Spleen (tissue), 11 donors: Measurements from ENCODE around the gene BIN1. TPM values are rescaled to one million over a fixed set of nuclear protein-coding genes. Genes with fewer than 3 reads are reported as not detected.
A peak's percentile ranks its signal among the peaks of the same experiment; 100 is the strongest.

Source experiments
- DNase-seq: peaks from one replicate; pipeline ENCODE4 v3.0.0-alpha.2; 2020
- H3K27ac ChIP-seq, 8 donors: fragments of 200-600 bp; sonication (generic) in 7 of 8; 1 replicate in 4 of 8; 2 replicates in 4 of 8; pipeline versions ENCODE4 v1.5.0 to v1.8.0; 2016 to 2021; ENCODE audit warnings: inconsistent platforms in 4 of 8, mild to moderate bottlenecking in 4 of 8, moderate library complexity in 1 of 8
- H3K27me3 ChIP-seq, 7 donors: fragments of 200-600 bp; sonication (generic) in 6 of 7; replicated peaks in 1 of 7; 1 replicate in 4 of 7; 2 replicates in 3 of 7; pipeline versions ENCODE4 v1.5.0 to v1.8.0; 2016 to 2021; ENCODE audit warnings: inconsistent platforms in 3 of 7, mild to moderate bottlenecking in 1 of 7
- H3K36me3 ChIP-seq, 6 donors: fragments of 200-600 bp; sonication (generic) in 5 of 6; 1 replicate in 4 of 6; 2 replicates in 2 of 6; pipeline versions ENCODE4 v1.5.0 to v1.8.0; 2016 to 2021; ENCODE audit warnings: inconsistent platforms in 2 of 6
- H3K4me1 ChIP-seq, 6 donors: fragments of 200-600 bp; sonication (generic) in 5 of 6; 1 replicate in 3 of 6; 2 replicates in 3 of 6; pipeline versions ENCODE4 v1.5.0 to v1.8.0; 2016 to 2021; ENCODE audit warnings: inconsistent platforms in 3 of 6
- H3K4me3 ChIP-seq, 8 donors: fragments of 200-600 bp; sonication (generic) in 7 of 8; 1 replicate in 4 of 8; 2 replicates in 4 of 8; pipeline versions ENCODE4 v1.5.0 to v1.8.0; 2016 to 2021; ENCODE audit warnings: inconsistent platforms in 4 of 8, mild to moderate bottlenecking in 4 of 8, moderate library complexity in 2 of 8
- H3K9me3 ChIP-seq, 8 donors: fragments of 200-600 bp; sonication (generic) in 7 of 8; 1 replicate in 4 of 8; 2 replicates in 4 of 8; pipeline versions ENCODE4 v1.5.0 to v1.8.0; 2016 to 2021; ENCODE audit warnings: inconsistent platforms in 4 of 8
- CTCF ChIP-seq, 11 experiments: fragments of 200-600 bp in 7 of 11; fragments of 450-650 bp in 4 of 11; sonication (generic) in 4 of 11; IDR thresholded peaks in 8 of 11; conservative IDR thresholded peaks in 3 of 11; 1 replicate in 7 of 11; 2 replicates in 4 of 11; pipeline versions ENCODE4 v1.4.0 to v1.8.0; 2016 to 2021; ENCODE audit warnings: antibody characterized with exemption in 11 of 11, inconsistent platforms in 4 of 11, mild to moderate bottlenecking in 1 of 11
- POLR2A ChIP-seq, 3 donors: fragments of 450-650 bp; IDR thresholded peaks; one replicate each; pipeline ENCODE4 v1.5.1; 2017; ENCODE audit warnings: antibody characterized with exemption in 3 of 3, mild to moderate bottlenecking in 1 of 3
- POLR2AphosphoS5 ChIP-seq, 3 donors: sonication (generic); formaldehyde crosslinking; IDR thresholded peaks; one replicate each; pipeline ENCODE4 v1.5.1; 2017; ENCODE audit warnings: antibody characterized with exemption in 3 of 3
- WGBS, 5 donors: extraction: QIAGEN DNeasy Blood & Tissue Kit in 3 of 5; methylation state at CpG; one replicate each; pipeline versions ENCODE4 v1.1.5 to v1.1.7; 2013 to 2018; 5-methylcytosine and 5-hydroxymethylcytosine counted together
- intact Hi-C: fragments of 100-400 bp; cut with DNase I; formaldehyde crosslinking; loops from one replicate; pipeline ENCODE4 v1.15.0; 2023; ENCODE audit warnings: low total_unique reads
- polyA plus RNA-seq, 3 donors: library from polyadenylated mRNA; stranded (reverse); fragments of 200-250 nt; gene quantifications; one replicate each; pipeline ENCODE4 v1.2.1, GENCODE V29; 2013
- total RNA-seq, 7 donors: library from RNA; depleted of rRNA in 3 of 7; stranded (reverse); fragments of >200 nt in 3 of 7; fragmentation: NEBNext Ultra II Directional in 4 of 7; extraction: Animal tissue kit (Norgen Biotek cat#: 25700) in 4 of 7; gene quantifications; one replicate each; pipeline versions ENCODE4 v1.1.0 to v1.2.1, GENCODE V29; 2016 to 2021
- donor health status: healthy with polysubstance abuse.
- donor health status: DM: no; HTN: no; CAD: no; lungs with moderate emphysema.
- donor health status: DM: no; HTN: no; CAD: no.
- donor health status: Bipolar disorder and iron deficiency.
- donor health status: healthy.
- donor health status: DM: no; HTN: no; CAD: no.
- donor health status: DM: yes; HTN: yes; CAD: no.

The BIN1 gene
- total and polyA plus RNA-seq, 10 donors, result 57.2 to 123 (median 70.4) TPM

GRCh38 chr2:127047054-127047453 is 59.9 kb downstream of the BIN1 start:
- Histone ChIP-seq H3K4me1 (peaks cover 0 to 24% (median 12%) of the 10 kb centered on the region in 6 donors), H3K27me3 (no peaks in the 10 kb centered on the region), H3K9me3 (no peaks in the 10 kb centered on the region), H3K36me3 (peaks cover 6 to 52% (median 16%) of the 10 kb centered on the region in 6 donors), H3K4me3 (no peak overlapping the region), H3K27ac (no peak overlapping the region)
- intact Hi-C loops, result no loop called here
- TF ChIP-seq CTCF (IDR thresholded peaks at IDR 0.05 in 8 of 11, conservative IDR thresholded peaks at IDR 0.05 in 3 of 11) (no peak), POLR2AphosphoS5 (IDR thresholded peaks at IDR 0.05) (no peak), POLR2A (IDR thresholded peaks at IDR 0.05) (no peak)
- WGBS, 5 donors, result 95 to 98% (median 95%) methylated on average over 3 to 8 of the region's 8 CpGs
- DNase-seq, result peak; percentile 71

- TF ChIP-seq CTCF (IDR thresholded peaks at IDR 0.05 in 8 of 11, conservative IDR thresholded peaks at IDR 0.05 in 3 of 11) (no peak), POLR2AphosphoS5 (IDR thresholded peaks at IDR 0.05) (peak in 2 of 3 donors; percentile 2 to 25)
- intact Hi-C loops, result no loop called here
- Histone ChIP-seq H3K27ac (no peak overlapping the region), H3K4me3 (no peak overlapping the region), H3K9me3 (no peaks in the 10 kb centered on the region), H3K36me3 (peaks cover 6 to 47% (median 16%) of the 10 kb centered on the region in 6 donors), H3K27me3 (no peaks in the 10 kb centered on the region), H3K4me1 (peaks cover 0 to 21% (median 12%) of the 10 kb centered on the region in 6 donors)
- 55 to 72% (median 65%) methylated on average over 3 of the region's 3 CpGs for WGBS, 5 donors
- DNase-seq, result no peak
Measured at GRCh38 chr2:127046579-127046978, 60.4 kb downstream of the BIN1 start.

- no peak overlapping the region for H3K27ac ChIP-seq
- H3K36me3 ChIP-seq, result peaks cover 6 to 41% (median 16%) of the 10 kb centered on the region in 6 donors
- intact Hi-C loops, result no loop called here
- no peak overlapping the region for H3K4me3 ChIP-seq
- TF ChIP-seq POLR2A (IDR thresholded peaks at IDR 0.05) (no peak), CTCF (IDR thresholded peaks at IDR 0.05 in 8 of 11, conservative IDR thresholded peaks at IDR 0.05 in 3 of 11) (no peak), POLR2AphosphoS5 (IDR thresholded peaks at IDR 0.05) (peak; percentile 12 to 58 (median 25))
- peaks cover 0 to 14% (median 11%) of the 10 kb centered on the region in 6 donors for H3K4me1 ChIP-seq
- no peaks in the 10 kb centered on the region for H3K9me3 ChIP-seq
- H3K27me3 ChIP-seq, result no peaks in the 10 kb centered on the region
- WGBS, 5 donors, result 83 to 90% (median 85%) methylated on average over 15 to 20 of the region's 20 CpGs
- DNase-seq, result peak; percentile 75
Measured at GRCh38 chr2:127045792-127046501, 61.0 kb downstream of the BIN1 start.

GRCh38 chr2:127044977-127045661 is 61.8 kb downstream of the BIN1 start:
- no peaks in the 10 kb centered on the region for H3K9me3 ChIP-seq
- peak; percentile 73 for DNase-seq
- H3K4me3 ChIP-seq, result no peak overlapping the region
- H3K36me3 ChIP-seq, result peaks cover 6 to 32% (median 16%) of the 10 kb centered on the region in 6 donors
- intact Hi-C loops, result no loop called here
- peaks cover 0 to 6% (median 3%) of the 10 kb centered on the region in 6 donors for H3K4me1 ChIP-seq
- WGBS, 5 donors, result 85 to 91% (median 87%) methylated on average over 18 to 20 of the region's 20 CpGs
- H3K27me3 ChIP-seq, result no peaks in the 10 kb centered on the region
- peak in 1 of 3 donors; percentile 24 for TF ChIP-seq POLR2AphosphoS5 (IDR thresholded peaks at IDR 0.05)
- TF ChIP-seq POLR2A (IDR thresholded peaks at IDR 0.05), result no peak
- H3K27ac ChIP-seq, result no peak overlapping the region
